IMR-90 (cell line): ENCODE data around the gene SRPK2. TPM values are rescaled to one million over a fixed set of nuclear protein-coding genes. Genes with fewer than 3 reads are reported as not detected.

Source experiments
- ATAC-seq: fragments of 200-7000 bp; cut with Tn5 transposase; 2 replicates; pipeline ENCODE4 v1.9.1; 2020; ENCODE audit warnings: low read depth, mild to moderate bottlenecking, moderate library complexity
- BruUV-seq: library from RNA; stranded (reverse); fragments of 400-500 nt; replicated peaks from 2 replicates; lab custom pipeline; 2021; lab: Mats Ljungman, UMichigan
- CTCF ChIA-PET: fragments of 300-600 bp; formaldehyde crosslinking; extraction: SDS; loops from one replicate; lab custom pipeline; 2021; ENCODE audit warnings: antibody characterized with exemption; lab: Yijun Ruan, JAX
- POLR2A ChIA-PET: fragments of 300-600 bp; sonication (Branson Sonifier 250); formaldehyde crosslinking; loops from one replicate; lab custom pipeline; 2022; ENCODE audit warnings: antibody characterized with exemption; ENCODE audit not compliant: unreplicated experiment; lab: Charles Lee
- DNase-seq: peaks from one replicate; pipeline ENCODE4 v3.0.0; 2013
- H2AFZ ChIP-seq: replicated peaks from 2 replicates; pipeline ENCODE3; 2013; ENCODE audit warnings: low read length, mild to moderate bottlenecking; ENCODE audit not compliant: poor library complexity
- H2AK5ac ChIP-seq: 2 replicates; pipeline ENCODE4 v1.6.1; 2013; ENCODE audit warnings: low read depth, low read length, inconsistent platforms
- H2AK9ac ChIP-seq: replicated peaks from 2 replicates; pipeline ENCODE3; 2013; ENCODE audit warnings: mild to moderate bottlenecking, low read depth, low read length, moderate library complexity; ENCODE audit not compliant: poor library complexity
- H2BK120ac ChIP-seq: 2 replicates; pipeline ENCODE4 v1.6.1; 2013; ENCODE audit warnings: low read depth, low read length, inconsistent platforms
- H2BK15ac ChIP-seq: 3 replicates; pipeline ENCODE4 v1.6.1; 2013; ENCODE audit warnings: low read depth, low read length, inconsistent platforms
- H2BK20ac ChIP-seq: 2 replicates; pipeline ENCODE4 v1.6.1; 2013; ENCODE audit warnings: low read depth, mild to moderate bottlenecking, inconsistent platforms, low read length, moderate library complexity
- H2BK5ac ChIP-seq: 2 replicates; pipeline ENCODE4 v1.6.1; 2013; ENCODE audit warnings: mild to moderate bottlenecking, low read depth, low read length, inconsistent platforms; ENCODE audit not compliant: poor library complexity, severe bottlenecking
- H3K14ac ChIP-seq: replicated peaks from 2 replicates; pipeline ENCODE4 v1.6.1; 2013; ENCODE audit warnings: low read depth, low read length, inconsistent platforms
- H3K18ac ChIP-seq: 2 replicates; pipeline ENCODE4 v1.6.1; 2013; ENCODE audit warnings: low read depth, low read length, control low read depth
- H3K23ac ChIP-seq: 2 replicates; pipeline ENCODE4 v1.6.1; 2013; ENCODE audit warnings: low read depth, low read length, inconsistent platforms
- H3K27ac ChIP-seq: 2 replicates; pipeline ENCODE4 v1.5.1; 2013; ENCODE audit warnings: mild to moderate bottlenecking, control low read depth, low read length; ENCODE audit not compliant: insufficient read depth
- H3K27me3 ChIP-seq: 2 replicates; pipeline ENCODE4 v1.6.1; 2013; ENCODE audit warnings: low read length; ENCODE audit not compliant: control insufficient read depth, insufficient read depth
- H3K36me3 ChIP-seq: 2 replicates; pipeline ENCODE4 v1.6.1; 2013; ENCODE audit warnings: low read length, mixed read lengths; ENCODE audit not compliant: control insufficient read depth, insufficient read depth
- H3K4ac ChIP-seq: 2 replicates; pipeline ENCODE4 v1.6.1; 2013; ENCODE audit warnings: low read depth, low read length, inconsistent platforms
- H3K4me1 ChIP-seq: 2 replicates; pipeline ENCODE4 v1.6.1; 2013; ENCODE audit warnings: low read length, mixed read lengths; ENCODE audit not compliant: control insufficient read depth, insufficient read depth
- H3K4me2 ChIP-seq: 2 replicates; pipeline ENCODE4 v1.6.1; 2013; ENCODE audit warnings: low read depth, mild to moderate bottlenecking, control low read depth, low read length, moderate library complexity
- H3K4me3 ChIP-seq: 2 replicates; pipeline ENCODE4 v1.5.1; 2013; ENCODE audit warnings: low read depth, mild to moderate bottlenecking, control low read depth, low read length, moderate library complexity; ENCODE audit not compliant: insufficient read depth
- H3K56ac ChIP-seq: 2 replicates; pipeline ENCODE4 v1.6.1; 2013; ENCODE audit warnings: low read length, inconsistent platforms; ENCODE audit not compliant: insufficient read depth; ENCODE audit errors: extremely low read depth
- H3K79me1 ChIP-seq, 2 experiments: 2 replicates each; pipeline ENCODE4 v1.6.1; 2013; ENCODE audit warnings: low read length in 2 of 2, inconsistent platforms in 1 of 2, low read depth in 1 of 2
- H3K9ac ChIP-seq: 2 replicates; pipeline ENCODE4 v1.6.1; 2013; ENCODE audit warnings: low read depth, low read length, control low read depth
- H3K9me1 ChIP-seq: 2 replicates; pipeline ENCODE4 v1.6.1; 2013; ENCODE audit warnings: low read length, inconsistent platforms; ENCODE audit not compliant: insufficient read depth
- H3K9me3 ChIP-seq: 2 replicates; pipeline ENCODE4 v1.6.1; 2013; ENCODE audit warnings: low read length; ENCODE audit not compliant: control insufficient read depth, insufficient read depth
- H4K20me1 ChIP-seq: 2 replicates; pipeline ENCODE4 v1.6.1; 2013; ENCODE audit warnings: low read length, inconsistent platforms; ENCODE audit not compliant: insufficient read depth
- H4K5ac ChIP-seq: 2 replicates; pipeline ENCODE4 v1.6.1; 2013; ENCODE audit warnings: mild to moderate bottlenecking, low read depth, low read length, control low read depth
- H4K8ac ChIP-seq, 2 experiments: 2 replicates each; pipeline ENCODE4 v1.6.1; 2013; ENCODE audit warnings: low read depth in 2 of 2, low read length in 2 of 2, control low read depth in 1 of 2, inconsistent platforms in 1 of 2
- H4K91ac ChIP-seq: 2 replicates; pipeline ENCODE4 v1.6.1; 2013; ENCODE audit warnings: low read depth, low read length, inconsistent platforms; ENCODE audit not compliant: insufficient read depth
- BHLHE40 ChIP-seq: fragments of 150-350 bp; IDR thresholded peaks from 2 replicates; pipeline ENCODE4 v1.6.1; 2016; ENCODE audit warnings: mild to moderate bottlenecking, low read depth, low read length
- CEBPB ChIP-seq: IDR thresholded peaks from 2 replicates; pipeline ENCODE4 v1.6.1; 2012; ENCODE audit warnings: low read depth, low read length, improper control_type of control experiment
- CHD1 ChIP-seq: IDR thresholded peaks from 2 replicates; pipeline ENCODE4 v1.6.1; 2012; ENCODE audit warnings: low read depth, low read length, improper control_type of control experiment
- FOS ChIP-seq: fragments of 150-350 bp; IDR thresholded peaks from 2 replicates; pipeline ENCODE4 v1.6.1; 2016; ENCODE audit warnings: low read depth, low read length
- MAFK ChIP-seq: IDR thresholded peaks from 2 replicates; pipeline ENCODE4 v1.6.1; 2012; ENCODE audit warnings: low read depth, low read length, improper control_type of control experiment
- MAZ ChIP-seq: IDR thresholded peaks from 2 replicates; pipeline ENCODE4 v1.6.1; 2012; ENCODE audit warnings: low read depth, mild to moderate bottlenecking, low read length, improper control_type of control experiment, moderate library complexity, borderline replicate concordance
- MXI1 ChIP-seq: IDR thresholded peaks from 2 replicates; pipeline ENCODE4 v1.6.1; 2012; ENCODE audit warnings: low read depth, mild to moderate bottlenecking, low read length, moderate library complexity, borderline replicate concordance
- NFE2L2 ChIP-seq: fragments of 150-350 bp; IDR thresholded peaks from 2 replicates; pipeline ENCODE4 v1.6.1; 2016; ENCODE audit warnings: low read depth, mild to moderate bottlenecking, low read length
- POLR2A ChIP-seq: IDR thresholded peaks from 2 replicates; pipeline ENCODE4 v1.6.1; 2012; ENCODE audit warnings: mild to moderate bottlenecking, low read depth, low read length
- RCOR1 ChIP-seq: IDR thresholded peaks from 2 replicates; pipeline ENCODE4 v1.6.1; 2012; ENCODE audit warnings: mild to moderate bottlenecking, low read length, improper control_type of control experiment; ENCODE audit not compliant: insufficient replicate concordance
- SMC3 ChIP-seq: fragments of 150-350 bp; IDR thresholded peaks from 2 replicates; pipeline ENCODE4 v1.6.1; 2016; ENCODE audit warnings: low read depth, mild to moderate bottlenecking, antibody characterized with exemption, low read length, moderate library complexity
- WGBS, 2 experiments: methylation state at CpG; one replicate each; pipeline versions ENCODE4 v1.1.5 to v1.1.7; 2013; ENCODE audit warnings: missing lambda C conversion rate in 2 of 2; ENCODE audit not compliant: insufficient read length in 1 of 2; ENCODE audit errors: extremely low coverage in 2 of 2; 5-methylcytosine and 5-hydroxymethylcytosine counted together
- dilution Hi-C: fragments of 300-500 bp; cut with HindIII; formaldehyde crosslinking; loops from one replicate; pipeline ENCODE4 v1.14.3; 2018; ENCODE audit warnings: low sequenced_read_pairs; ENCODE audit not compliant: unreplicated experiment
- in situ Hi-C: fragments of 300-500 bp; cut with MboI; formaldehyde crosslinking; loops from 3 replicates; pipeline ENCODE4 v1.14.3; 2019; ENCODE audit warnings: low sequenced_read_pairs, inconsistent platforms, mixed read lengths
- intact Hi-C: fragments of 100-400 bp; cut with micrococcal nuclease; formaldehyde crosslinking; loops from 2 replicates; pipeline ENCODE4 v1.10.0; 2022
- polyA plus RNA-seq, 3 experiments: library from polyadenylated mRNA; depleted of rRNA; stranded (reverse); fragments of >200 nt; gene quantifications; 2 replicates each; pipeline ENCODE4 v1.2.3, GENCODE V29; 2012; ENCODE audit warnings: low replicate concordance in 1 of 3
- total RNA-seq: library from RNA; depleted of rRNA; stranded (reverse); fragments of >200 nt; gene quantifications from 2 replicates; pipeline ENCODE4 v1.2.3, GENCODE V29; 2012
- TF ChIP-seq, protein P1 (sequence below): fragments of 150-350 bp; IDR thresholded peaks from 2 replicates; pipeline ENCODE4 v1.6.1; 2017; ENCODE audit warnings: mild to moderate bottlenecking, antibody characterized with exemption, low read length, low read depth
- TF ChIP-seq, protein P2 (sequence below): conservative IDR thresholded peaks from 2 replicates; pipeline ENCODE4 v1.5.1; 2012; ENCODE audit warnings: mild to moderate bottlenecking, low read depth, low read length, improper control_type of control experiment

Gene SRPK2
- total and polyA plus RNA-seq, 2 of the 4 experiments (the other 2 are of a cell fraction) = 13.2 to 33.0 TPM

DNA sequence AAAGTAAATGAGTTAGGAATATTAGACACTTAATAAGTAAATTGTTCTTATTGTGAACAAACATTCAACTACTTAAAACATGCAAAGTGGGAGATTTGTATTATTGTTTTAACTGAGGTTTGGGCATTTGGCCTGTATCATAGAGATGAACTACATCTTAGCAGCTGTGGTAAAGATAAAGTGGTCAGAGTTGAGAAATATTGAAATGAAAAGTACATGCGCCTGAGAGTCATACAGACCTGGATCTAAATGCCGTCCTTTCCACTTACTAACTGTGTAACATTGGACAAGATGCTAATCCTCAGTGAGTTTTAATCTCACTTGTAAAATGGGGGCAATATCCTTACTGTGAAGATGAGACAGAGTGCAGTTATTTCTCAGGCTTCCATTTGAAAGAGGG lies 300.3 kb downstream of the SRPK2 start:
- Histone ChIP-seq H4K20me1 (peaks cover 8% of the 10 kb centered on the region; the same call in 1 of the 2 replicates), H2BK120ac (no peak overlapping the region), H3K9ac (no peak overlapping the region), H4K91ac (no peak overlapping the region), H2AK9ac (no peak overlapping the region), H3K23ac (no peak overlapping the region), H3K18ac (no peak overlapping the region), H3K36me3 (peaks cover 31% of the 10 kb centered on the region), H2AFZ (no peak overlapping the region), H2BK20ac (no peak overlapping the region), H3K27me3 (no peaks in the 10 kb centered on the region), H3K4me1 (no peaks in the 10 kb centered on the region), H2BK15ac (no peak overlapping the region), H4K5ac (no peak overlapping the region), H3K56ac (no peak overlapping the region), H3K4me3 (no peak overlapping the region), H4K8ac (no peak overlapping the region), H3K4ac (no peak overlapping the region), H3K79me1 (peaks cover 4 to 53% of the 10 kb centered on the region in 2 experiments), H3K9me1 (peaks cover 6% of the 10 kb centered on the region), H3K9me3 (no peaks in the 10 kb centered on the region), H2AK5ac (no peak overlapping the region), H3K4me2 (no peak overlapping the region), H3K14ac (no peak overlapping the region), H3K27ac (no peak overlapping the region), H2BK5ac (no peak overlapping the region)
- CTCF ChIA-PET = no interaction called here
- POLR2A ChIA-PET = no interaction called here
- no peak for DNase-seq
- no peak for ATAC-seq
- in situ Hi-C loops (no loop called here), dilution Hi-C loops (no loop called here), intact Hi-C loops (loop anchor here (5.0 kb wide), 1 partner anchor 41 kb away; no protein-coding TSS in a partner anchor)
- no CpG with 5 or more reads among the region's 2 CpGs for WGBS, 2 experiments
- TF ChIP-seq NFE2L2 (no peak), SMC3 (no peak), BHLHE40 (no peak), POLR2A (no peak), CHD1 (no peak), CEBPB (no peak), FOS (no peak), MAZ (no peak), MXI1 (no peak), RCOR1 (no peak), MAFK (no peak)
- TF ChIP-seq, protein P1, sequence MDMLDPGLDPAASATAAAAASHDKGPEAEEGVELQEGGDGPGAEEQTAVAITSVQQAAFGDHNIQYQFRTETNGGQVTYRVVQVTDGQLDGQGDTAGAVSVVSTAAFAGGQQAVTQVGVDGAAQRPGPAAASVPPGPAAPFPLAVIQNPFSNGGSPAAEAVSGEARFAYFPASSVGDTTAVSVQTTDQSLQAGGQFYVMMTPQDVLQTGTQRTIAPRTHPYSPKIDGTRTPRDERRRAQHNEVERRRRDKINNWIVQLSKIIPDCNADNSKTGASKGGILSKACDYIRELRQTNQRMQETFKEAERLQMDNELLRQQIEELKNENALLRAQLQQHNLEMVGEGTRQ = no peak
- TF ChIP-seq, protein P2, sequence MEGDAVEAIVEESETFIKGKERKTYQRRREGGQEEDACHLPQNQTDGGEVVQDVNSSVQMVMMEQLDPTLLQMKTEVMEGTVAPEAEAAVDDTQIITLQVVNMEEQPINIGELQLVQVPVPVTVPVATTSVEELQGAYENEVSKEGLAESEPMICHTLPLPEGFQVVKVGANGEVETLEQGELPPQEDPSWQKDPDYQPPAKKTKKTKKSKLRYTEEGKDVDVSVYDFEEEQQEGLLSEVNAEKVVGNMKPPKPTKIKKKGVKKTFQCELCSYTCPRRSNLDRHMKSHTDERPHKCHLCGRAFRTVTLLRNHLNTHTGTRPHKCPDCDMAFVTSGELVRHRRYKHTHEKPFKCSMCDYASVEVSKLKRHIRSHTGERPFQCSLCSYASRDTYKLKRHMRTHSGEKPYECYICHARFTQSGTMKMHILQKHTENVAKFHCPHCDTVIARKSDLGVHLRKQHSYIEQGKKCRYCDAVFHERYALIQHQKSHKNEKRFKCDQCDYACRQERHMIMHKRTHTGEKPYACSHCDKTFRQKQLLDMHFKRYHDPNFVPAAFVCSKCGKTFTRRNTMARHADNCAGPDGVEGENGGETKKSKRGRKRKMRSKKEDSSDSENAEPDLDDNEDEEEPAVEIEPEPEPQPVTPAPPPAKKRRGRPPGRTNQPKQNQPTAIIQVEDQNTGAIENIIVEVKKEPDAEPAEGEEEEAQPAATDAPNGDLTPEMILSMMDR = no peak
- no TSS peak for BruUV-seq
